Urinary bladder (tissue), 4 donors: Measurements from ENCODE around the gene SLCO3A1. TPM values are rescaled to one million over a fixed set of nuclear protein-coding genes. Genes with fewer than 3 reads are reported as not detected.

ENCODE experiments used
- DNase-seq: peaks from one replicate; pipeline ENCODE4 v3.0.0-alpha.2; 2015; ENCODE audit errors: extremely low spot score
- H3K27ac ChIP-seq: one replicate; pipeline ENCODE4 v1.5.1; 2013; ENCODE audit warnings: low read depth, mild to moderate bottlenecking, moderate library complexity
- H3K36me3 ChIP-seq: one replicate; pipeline ENCODE4 v1.6.1; 2013; ENCODE audit warnings: mild to moderate bottlenecking, moderate library complexity; ENCODE audit not compliant: insufficient read depth
- H3K4me1 ChIP-seq: one replicate; pipeline ENCODE4 v1.6.1; 2013; ENCODE audit warnings: mild to moderate bottlenecking, moderate library complexity; ENCODE audit not compliant: insufficient read depth
- H3K4me3 ChIP-seq: one replicate; pipeline ENCODE4 v1.5.1; 2013; ENCODE audit warnings: low read depth, low read length
- WGBS: extraction: QIAGEN DNeasy Blood & Tissue Kit; methylation state at CpG from one replicate; pipeline ENCODE4 v1.1.7; 2013; 5-methylcytosine and 5-hydroxymethylcytosine counted together
- polyA plus RNA-seq: library from polyadenylated mRNA; stranded (reverse); fragments of 200-250 nt; gene quantifications from one replicate; pipeline ENCODE4 v1.2.3, GENCODE V29; 2013
- total RNA-seq: library from RNA; depleted of rRNA; stranded (reverse); fragments of >200 nt; gene quantifications from one replicate; pipeline ENCODE4 v1.2.3, GENCODE V29; 2014
- donor health status: healthy with polysubstance abuse.
- donor health status: healthy.

Gene SLCO3A1
- total and polyA plus RNA-seq, 2 donors: 4.4 to 12.8 TPM

DNA sequence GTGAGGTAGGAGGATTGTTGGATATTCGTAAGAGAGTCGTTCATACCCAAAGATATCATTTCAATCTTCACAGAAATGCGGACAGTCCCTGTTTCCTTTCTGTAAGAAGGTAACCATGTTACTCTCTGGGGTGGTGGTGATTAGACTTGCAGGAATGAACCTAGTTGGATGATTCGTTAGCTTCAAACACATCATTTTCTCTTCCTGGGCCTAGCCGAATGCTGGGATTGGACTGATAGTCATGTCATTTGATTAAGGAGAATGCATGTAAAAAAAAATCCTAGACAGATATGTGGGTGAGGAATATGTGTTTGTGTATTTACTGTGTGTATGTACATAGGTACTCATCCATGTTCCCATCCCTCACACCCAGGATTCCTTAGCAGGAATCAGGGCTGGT lies 12.4 kb downstream of the SLCO3A1 start:
- no peak for DNase-seq
- no peak overlapping the region for H3K4me3 ChIP-seq
- WGBS: 86% methylated on average over 5 of the region's 5 CpGs
- H3K36me3 ChIP-seq: no peaks in the 10 kb centered on the region
- peaks cover 4% of the 10 kb centered on the region for H3K4me1 ChIP-seq
- H3K27ac ChIP-seq: no peak overlapping the region

DNA sequence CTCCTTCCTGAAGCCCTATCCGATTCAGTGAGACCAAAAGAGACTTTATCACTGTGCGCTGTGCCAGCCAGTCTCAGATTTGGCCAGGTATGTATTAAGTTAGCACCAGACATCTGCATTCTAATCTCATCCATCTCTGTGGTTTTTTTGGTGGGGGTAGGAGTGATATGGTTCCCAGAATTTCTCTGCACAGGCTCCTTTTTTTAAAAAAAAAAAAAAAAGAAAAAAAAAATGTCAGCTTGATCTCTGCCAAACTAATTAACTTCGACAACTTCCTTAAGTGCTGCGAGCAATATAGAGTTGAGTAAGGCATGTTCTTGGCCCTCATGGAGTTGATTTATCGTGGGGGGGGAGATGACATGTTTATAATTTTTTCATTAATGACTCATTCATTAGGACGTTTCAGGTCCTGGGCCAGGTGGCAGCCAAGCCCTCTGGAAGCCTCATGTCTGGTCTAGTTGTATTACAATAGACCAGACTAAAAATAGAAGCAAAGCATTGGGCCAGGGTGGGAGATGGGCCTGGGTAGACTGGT lies 12.9 kb downstream of the SLCO3A1 start:
- WGBS: 55% methylated on average over 6 of the region's 6 CpGs
- peaks cover 4% of the 10 kb centered on the region for H3K4me1 ChIP-seq
- H3K4me3 ChIP-seq: no peak overlapping the region
- DNase-seq: no peak
- peak overlapping the region; percentile 46 for H3K27ac ChIP-seq
- H3K36me3 ChIP-seq: no peaks in the 10 kb centered on the region

DNA sequence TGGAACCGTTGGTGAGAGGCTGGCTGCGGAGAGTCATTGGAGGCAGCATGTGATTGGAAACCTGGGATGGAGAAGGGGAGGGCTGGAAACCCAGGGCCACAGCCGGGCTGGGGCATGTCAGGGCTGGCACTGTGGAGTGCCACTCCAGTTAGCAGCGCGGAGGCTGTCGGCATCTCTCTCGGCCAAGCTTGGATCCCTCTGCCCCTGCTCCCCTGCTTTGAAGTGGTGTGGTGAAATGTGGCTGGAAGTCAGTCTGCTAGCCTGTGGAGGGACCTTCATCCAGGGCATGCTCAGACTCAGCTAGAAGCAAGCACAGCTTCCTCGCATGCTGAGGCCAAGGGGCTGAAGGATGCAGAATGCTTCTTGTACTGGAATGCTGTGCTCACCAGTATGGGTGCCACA lies 13.5 kb downstream of the SLCO3A1 start:
- Histone ChIP-seq H3K4me3 (no peak overlapping the region), H3K4me1 (peaks cover 4% of the 10 kb centered on the region), H3K27ac (peak overlapping the region; percentile 46), H3K36me3 (no peaks in the 10 kb centered on the region)
- no peak for DNase-seq
- 59% methylated on average over 8 of the region's 8 CpGs for WGBS

- no peak overlapping the region for H3K4me3 ChIP-seq
- peaks cover 4% of the 10 kb centered on the region for H3K4me1 ChIP-seq
- DNase-seq: no peak
Observed at GRCh38 chr15:91867581-91868026, 14.1 kb downstream of the SLCO3A1 start.

DNA sequence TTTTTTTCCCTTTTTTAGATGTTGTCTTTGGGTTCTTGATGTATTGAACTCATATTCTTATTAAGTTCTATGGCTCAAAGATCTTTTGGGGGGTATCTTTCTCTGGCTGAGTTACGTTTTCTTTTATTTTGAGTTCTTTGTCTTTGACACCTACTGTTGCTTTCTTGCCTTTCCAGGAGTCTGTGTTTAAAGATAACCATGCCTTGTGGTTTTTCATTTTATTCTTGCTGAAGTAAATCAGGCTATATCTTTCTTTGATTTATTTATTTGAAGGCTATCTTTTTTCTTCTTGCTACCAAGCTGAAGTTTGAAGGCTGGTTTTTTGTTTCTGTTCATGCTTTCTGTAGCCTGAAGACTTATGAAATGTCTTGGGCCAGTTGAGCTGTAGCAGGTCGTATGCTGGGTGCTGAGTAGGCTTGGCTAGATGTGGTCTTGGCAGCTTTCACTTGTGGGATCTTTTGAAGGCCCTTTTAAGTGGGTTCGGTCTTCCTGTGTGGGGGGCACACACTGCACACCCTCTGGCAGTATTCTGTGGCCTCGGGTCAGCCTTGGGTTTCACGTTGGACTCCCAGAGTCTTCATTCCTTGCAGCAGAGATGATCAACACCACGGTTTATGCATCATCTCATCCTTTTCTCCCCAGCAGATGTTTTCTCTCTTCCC lies 17.5 kb downstream of the SLCO3A1 start:
- WGBS: 86% methylated on average over 6 of the region's 6 CpGs
- no peak for DNase-seq
- Histone ChIP-seq H3K4me3 (no peak overlapping the region), H3K36me3 (no peaks in the 10 kb centered on the region), H3K4me1 (peaks cover 4% of the 10 kb centered on the region), H3K27ac (no peak overlapping the region)

More at GRCh38 chr15:91867581-91868026, 14.1 kb downstream of the SLCO3A1 start:
- 47% methylated on average over 8 of the region's 8 CpGs for WGBS
- H3K27ac ChIP-seq: peak overlapping the region; percentile 94
- H3K36me3 ChIP-seq: no peaks in the 10 kb centered on the region

DNA sequence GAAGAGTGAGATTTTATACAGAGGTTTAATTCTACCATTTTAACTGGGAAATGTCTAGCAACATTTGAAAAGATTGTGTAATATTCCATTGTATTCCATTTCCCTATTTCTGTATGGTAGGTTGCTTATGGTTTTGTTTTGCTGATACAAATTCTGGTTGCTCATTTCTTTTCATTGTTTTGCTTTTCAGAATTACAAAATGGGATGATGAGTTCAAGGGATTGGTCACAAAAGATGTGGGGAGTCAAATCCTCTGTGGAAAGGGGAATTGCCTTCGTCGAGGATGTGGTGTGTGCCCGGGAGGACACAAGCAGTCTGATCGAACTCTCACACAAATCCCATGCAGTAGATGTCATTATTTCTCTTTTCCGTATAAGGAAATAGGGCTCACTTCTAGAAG lies 18.3 kb downstream of the SLCO3A1 start:
- Histone ChIP-seq H3K27ac (no peak overlapping the region), H3K4me3 (no peak overlapping the region), H3K36me3 (no peaks in the 10 kb centered on the region), H3K4me1 (peaks cover 2% of the 10 kb centered on the region)
- no peak for DNase-seq
- WGBS: 91% methylated on average over 5 of the region's 5 CpGs

GRCh38 chr15:91872356-91873137 lies 19.0 kb downstream of the SLCO3A1 start:
- Histone ChIP-seq H3K27ac (no peak overlapping the region), H3K4me1 (peaks cover 1% of the 10 kb centered on the region), H3K4me3 (no peak overlapping the region), H3K36me3 (no peaks in the 10 kb centered on the region)
- no peak for DNase-seq
- WGBS: 91% methylated on average over 15 of the region's 15 CpGs

- DNase-seq: no peak
- Histone ChIP-seq H3K4me1 (no peaks in the 10 kb centered on the region), H3K36me3 (no peaks in the 10 kb centered on the region), H3K27ac (no peak overlapping the region), H3K4me3 (no peak overlapping the region)
- 74% methylated on average over 3 of the region's 3 CpGs for WGBS
Observed at GRCh38 chr15:91873138-91873536, 19.6 kb downstream of the SLCO3A1 start.

DNA sequence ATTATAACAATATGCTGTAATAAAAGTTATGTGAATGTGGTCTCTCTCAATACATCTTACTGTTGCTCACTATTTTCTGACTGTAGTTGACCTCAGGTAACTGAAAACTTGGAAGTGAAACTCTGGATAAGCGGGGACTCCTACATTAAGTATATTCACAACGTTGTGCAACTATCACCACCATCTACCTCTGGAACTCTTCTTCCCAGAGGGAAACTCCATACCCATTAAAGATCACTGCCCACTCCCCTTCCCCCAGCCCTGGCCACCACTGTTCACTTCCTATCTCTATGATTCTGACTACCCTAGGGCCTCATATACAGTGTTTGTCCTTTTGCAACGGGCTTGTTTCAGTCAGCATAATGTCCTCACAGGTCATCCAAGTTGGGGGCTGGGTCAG lies 20.7 kb downstream of the SLCO3A1 start:
- DNase-seq: no peak
- Histone ChIP-seq H3K36me3 (no peaks in the 10 kb centered on the region), H3K27ac (no peak overlapping the region), H3K4me1 (no peaks in the 10 kb centered on the region), H3K4me3 (no peak overlapping the region)
- WGBS: 87% methylated on average over 3 of the region's 3 CpGs

DNA sequence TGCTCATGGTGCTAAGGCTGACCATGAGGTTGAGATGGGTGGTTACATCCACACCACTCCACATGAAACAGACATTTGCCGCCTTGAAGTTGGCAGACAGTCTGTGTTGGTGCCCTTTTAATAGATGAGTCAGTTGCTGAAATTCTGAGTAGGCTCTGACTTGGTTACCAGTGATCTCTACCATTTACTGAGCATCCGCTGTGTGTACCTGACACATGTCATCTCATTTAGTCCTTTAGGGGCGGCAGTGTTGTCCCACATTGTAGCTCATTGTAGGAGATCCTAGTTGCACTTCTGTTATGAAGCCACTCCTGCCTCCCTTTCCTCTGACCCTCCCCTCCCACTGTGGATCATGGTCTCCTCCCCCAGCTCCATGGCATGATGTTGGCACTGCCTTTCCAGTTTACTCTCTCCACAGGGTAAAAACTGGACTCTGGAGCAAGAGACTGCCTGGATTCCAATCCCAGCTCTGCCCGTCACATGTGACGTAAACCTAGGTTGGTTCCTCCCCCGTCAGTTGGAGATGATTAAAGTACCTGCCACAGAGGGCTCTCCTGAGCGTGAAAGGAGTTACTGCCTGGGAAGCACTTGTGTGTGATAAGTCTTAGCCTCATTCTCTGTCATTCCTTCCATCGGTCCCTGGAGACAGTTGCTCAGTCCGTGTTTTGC lies 21.6 kb downstream of the SLCO3A1 start:
- no peaks in the 10 kb centered on the region for H3K36me3 ChIP-seq
- no peaks in the 10 kb centered on the region for H3K4me1 ChIP-seq
- no peak overlapping the region for H3K4me3 ChIP-seq
- DNase-seq: no peak
- WGBS: 87% methylated on average over 9 of the region's 9 CpGs
- H3K27ac ChIP-seq: no peak overlapping the region

DNA sequence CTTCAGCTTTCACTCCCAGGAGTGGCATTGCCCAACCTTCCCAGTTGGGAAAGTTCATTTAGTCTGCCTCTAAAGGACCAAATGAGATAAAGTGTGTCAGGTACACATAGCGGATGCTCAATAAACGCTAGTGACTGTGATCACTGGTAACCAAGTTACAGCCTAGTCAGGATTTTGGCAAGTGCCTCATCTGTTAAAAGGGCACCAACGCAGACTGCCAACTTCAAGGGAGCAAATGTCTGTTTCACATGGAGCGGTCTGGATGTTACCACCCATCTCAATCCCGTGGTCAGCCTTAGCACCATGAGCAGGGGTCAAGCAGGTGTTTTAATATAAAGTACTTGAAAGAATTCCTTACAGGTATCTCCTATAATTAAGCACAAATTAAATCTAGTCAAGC lies 22.7 kb downstream of the SLCO3A1 start:
- Histone ChIP-seq H3K4me3 (no peak overlapping the region), H3K4me1 (no peaks in the 10 kb centered on the region), H3K27ac (no peak overlapping the region), H3K36me3 (no peaks in the 10 kb centered on the region)
- no peak for DNase-seq
- whole genome bisulfite sequencing: 97% methylated on average over 5 of the region's 5 CpGs

GRCh38 chr15:91878319-91878870 lies 24.9 kb downstream of the SLCO3A1 start:
- Histone ChIP-seq H3K36me3 (no peaks in the 10 kb centered on the region), H3K4me3 (no peak overlapping the region), H3K27ac (no peak overlapping the region), H3K4me1 (no peaks in the 10 kb centered on the region)
- WGBS: 94% methylated on average over 10 of the region's 10 CpGs
- DNase-seq: no peak

- 89% methylated on average over 2 of the region's 2 CpGs for WGBS
- no peak overlapping the region for H3K27ac ChIP-seq
- H3K36me3 ChIP-seq: no peaks in the 10 kb centered on the region
- H3K4me1 ChIP-seq: no peaks in the 10 kb centered on the region
- no peak overlapping the region for H3K4me3 ChIP-seq
- DNase-seq: no peak
Observed at GRCh38 chr15:91879158-91879557, 25.6 kb downstream of the SLCO3A1 start.
